DND-41 (cell line): ENCODE data around the gene TM4SF4.

Source experiments
- ATAC-seq: fragments of 200-7000 bp; cut with Tn5 transposase; 3 replicates; pipeline ENCODE4 v1.9.1; 2021; ENCODE audit warnings: low read depth; ENCODE audit not compliant: insufficient read depth
- DNase-seq: peaks from one replicate; pipeline ENCODE4 v3.0.0-alpha.2; 2020
- H2AFZ ChIP-seq: 2 replicates; pipeline ENCODE4 v1.6.0; 2012; ENCODE audit warnings: low read depth, low read length
- H3K27ac ChIP-seq: 2 replicates; pipeline ENCODE4 v1.5.1; 2012; ENCODE audit warnings: low read length, inconsistent platforms
- H3K27me3 ChIP-seq: fragments of 200-600 bp; sonication (generic); 2 replicates; pipeline ENCODE4 v1.6.0; 2012; ENCODE audit warnings: low read length, mild to moderate bottlenecking, inconsistent platforms; ENCODE audit not compliant: insufficient read depth, poor library complexity
- H3K36me3 ChIP-seq: 2 replicates; pipeline ENCODE4 v1.5.1; 2012; ENCODE audit warnings: low read length, inconsistent platforms; ENCODE audit not compliant: insufficient read depth
- H3K4me1 ChIP-seq: 2 replicates; pipeline ENCODE4 v1.5.1; 2012; ENCODE audit warnings: mild to moderate bottlenecking, low read length; ENCODE audit not compliant: insufficient read depth
- H3K4me2 ChIP-seq: 2 replicates; pipeline ENCODE4 v1.6.0; 2012; ENCODE audit warnings: mild to moderate bottlenecking, moderate library complexity, low read length, inconsistent platforms; ENCODE audit not compliant: insufficient read depth
- H3K4me3 ChIP-seq, 2 experiments: fragments of 200-600 bp in 1 of 2; shearing (Covaris generic) in 1 of 2; 2 replicates each; pipeline ENCODE4 v1.5.1; 2012 to 2016; ENCODE audit warnings: inconsistent platforms in 2 of 2, low read length in 2 of 2, mild to moderate bottlenecking in 2 of 2, low read depth in 1 of 2, moderate library complexity in 1 of 2
- H3K79me2 ChIP-seq: 2 replicates; pipeline ENCODE4 v1.6.0; 2012; ENCODE audit warnings: low read length, inconsistent platforms; ENCODE audit not compliant: insufficient read depth
- H3K9ac ChIP-seq: 2 replicates; pipeline ENCODE4 v1.6.0; 2012; ENCODE audit warnings: low read depth, mild to moderate bottlenecking, inconsistent platforms, low read length, moderate library complexity
- H3K9me3 ChIP-seq: 2 replicates; pipeline ENCODE4 v1.5.1; 2012; ENCODE audit warnings: low read length, moderate library complexity, mild to moderate bottlenecking, inconsistent platforms; ENCODE audit not compliant: insufficient read depth, severe bottlenecking
- H4K20me1 ChIP-seq: 2 replicates; pipeline ENCODE4 v1.6.0; 2012; ENCODE audit warnings: low read length; ENCODE audit not compliant: insufficient read depth
- CTCF ChIP-seq: IDR thresholded peaks from 2 replicates; pipeline ENCODE4 v1.5.1; 2012; ENCODE audit warnings: borderline replicate concordance, low read length, moderate library complexity, mild to moderate bottlenecking; ENCODE audit not compliant: poor library complexity, severe bottlenecking; ENCODE audit errors: extremely low read depth
- EZH2 ChIP-seq: IDR thresholded peaks from 3 replicates; pipeline ENCODE4 v1.6.1; 2012; ENCODE audit warnings: borderline replicate concordance, low read depth, mild to moderate bottlenecking, moderate library complexity, low read length, inconsistent platforms; ENCODE audit not compliant: severe bottlenecking

Gene TM4SF4

GRCh38 chr3:149529099-149529498, 54.6 kb downstream of the TM4SF4 start:
- no peaks in the 10 kb centered on the region for H3K79me2 ChIP-seq
- H3K27ac ChIP-seq: no peak overlapping the region
- H3K4me1 ChIP-seq: no peaks in the 10 kb centered on the region
- no peaks in the 10 kb centered on the region for H4K20me1 ChIP-seq
- no peak overlapping the region for H3K4me3 ChIP-seq
- ATAC-seq (no peak), DNase-seq (no peak)
- H3K9me3 ChIP-seq: no peaks in the 10 kb centered on the region
- no peak overlapping the region for H2AFZ ChIP-seq
- peaks cover 14% of the 10 kb centered on the region for H3K27me3 ChIP-seq
- TF ChIP-seq CTCF (no peak), EZH2 (no peak)
- H3K36me3 ChIP-seq: no peaks in the 10 kb centered on the region
- H3K4me2 ChIP-seq: no peak overlapping the region
- H3K9ac ChIP-seq: no peak overlapping the region

GRCh38 chr3:149532489-149533180, 58.1 kb downstream of the TM4SF4 start:
- DNase-seq (no peak), ATAC-seq (no peak)
- no peak overlapping the region for H3K4me2 ChIP-seq
- no peaks in the 10 kb centered on the region for H4K20me1 ChIP-seq
- no peak overlapping the region for H2AFZ ChIP-seq
- no peaks in the 10 kb centered on the region for H3K79me2 ChIP-seq
- no peak overlapping the region for H3K4me3 ChIP-seq
- H3K36me3 ChIP-seq: no peaks in the 10 kb centered on the region
- TF ChIP-seq EZH2: no peak
- TF ChIP-seq CTCF: no peak
- no peaks in the 10 kb centered on the region for H3K9me3 ChIP-seq
- no peak overlapping the region for H3K9ac ChIP-seq
- peaks cover 22% of the 10 kb centered on the region for H3K27me3 ChIP-seq
- H3K4me1 ChIP-seq: no peaks in the 10 kb centered on the region
- H3K27ac ChIP-seq: no peak overlapping the region

- H3K27me3 ChIP-seq: peaks cover 22% of the 10 kb centered on the region
- DNase-seq (no peak), ATAC-seq (no peak)
- no peak overlapping the region for H3K27ac ChIP-seq
- no peak overlapping the region for H3K4me3 ChIP-seq
- H3K9me3 ChIP-seq: no peaks in the 10 kb centered on the region
- no peak overlapping the region for H2AFZ ChIP-seq
- H3K4me1 ChIP-seq: no peaks in the 10 kb centered on the region
- no peak overlapping the region for H3K9ac ChIP-seq
- H3K4me2 ChIP-seq: no peak overlapping the region
- H4K20me1 ChIP-seq: no peaks in the 10 kb centered on the region
- TF ChIP-seq CTCF (no peak), EZH2 (no peak)
- no peaks in the 10 kb centered on the region for H3K36me3 ChIP-seq
- H3K79me2 ChIP-seq: no peaks in the 10 kb centered on the region
Measured at GRCh38 chr3:149534082-149534481, 59.6 kb downstream of the TM4SF4 start.
